B cell (primary cell): ENCODE measurements around the gene UPF3A. TPM values are rescaled to one million over a fixed set of nuclear protein-coding genes. Genes with fewer than 3 reads are reported as not detected.

Experiments used
- ATAC-seq: fragments of 200-7000 bp; cut with Tn5 transposase; one replicate; pipeline ENCODE4 v1.10.0; 2021; ENCODE audit warnings: low read depth, mild to moderate bottlenecking, moderate number of reproducible peaks, moderate library complexity
- CTCF ChIA-PET: fragments of 350-600 bp; sonication (Branson Sonifier 250); formaldehyde crosslinking; loops from one replicate; lab custom pipeline; 2021; ENCODE audit warnings: antibody characterized with exemption, inconsistent platforms; lab: Charles Lee
- POLR2A ChIA-PET: fragments of 350-600 bp; sonication (Branson Sonifier 250); formaldehyde crosslinking; loops from one replicate; lab custom pipeline; 2021; ENCODE audit warnings: antibody characterized with exemption; lab: Charles Lee
- DNase-seq: peaks from one replicate; pipeline ENCODE4 v3.0.0; 2013
- H2AFZ ChIP-seq: 2 replicates; pipeline ENCODE4 v1.6.1; 2012; ENCODE audit warnings: mild to moderate bottlenecking, low read depth, low read length; ENCODE audit not compliant: insufficient read depth, poor library complexity, severe bottlenecking
- H3K27ac ChIP-seq, 2 donors: 1 replicate in 1 of 2; 2 replicates in 1 of 2; pipeline ENCODE4 v1.5.1; 2012 to 2013; ENCODE audit warnings: low read length in 2 of 2, mild to moderate bottlenecking in 2 of 2, moderate library complexity in 1 of 2
- H3K27me3 ChIP-seq, 4 experiments: fragments of 200-600 bp in 1 of 4; sonication (generic) in 1 of 4; replicated peaks in 1 of 4; 1 replicate in 2 of 4; 2 replicates in 2 of 4; pipeline versions ENCODE4 v1.6.1 to v1.7.0; 2013 to 2016; ENCODE audit warnings: low read length in 3 of 4, mild to moderate bottlenecking in 2 of 4, mixed read lengths in 1 of 4, moderate library complexity in 1 of 4; ENCODE audit not compliant: insufficient read depth in 4 of 4, control insufficient read depth in 3 of 4; ENCODE audit errors: control extremely low read depth in 1 of 4
- H3K36me3 ChIP-seq, 2 experiments: replicated peaks in 1 of 2; 1 replicate in 1 of 2; 2 replicates in 1 of 2; pipeline versions ENCODE4 v1.6.1 to v1.7.1; 2013; ENCODE audit warnings: low read length in 1 of 2; ENCODE audit not compliant: insufficient read depth in 2 of 2, control insufficient read depth in 1 of 2; ENCODE audit errors: control extremely low read depth in 1 of 2, extremely low read depth in 1 of 2
- H3K4me1 ChIP-seq, 2 donors: fragments of 200-600 bp in 1 of 2; sonication (generic) in 1 of 2; 1 replicate in 1 of 2; 2 replicates in 1 of 2; pipeline versions ENCODE4 v1.5.1 to v1.6.1; 2013 to 2017; ENCODE audit warnings: low read length in 2 of 2; ENCODE audit not compliant: control insufficient read depth in 2 of 2, insufficient read depth in 2 of 2
- H3K4me2 ChIP-seq: replicated peaks from 2 replicates; pipeline ENCODE3; 2012; ENCODE audit warnings: mild to moderate bottlenecking, low read depth, low read length; ENCODE audit not compliant: poor library complexity, severe bottlenecking
- H3K4me3 ChIP-seq, 5 experiments: fragments of 200-600 bp in 1 of 5; sonication (generic) in 1 of 5; 1 replicate in 3 of 5; 2 replicates in 2 of 5; pipeline versions ENCODE4 v1.5.1 to v1.7.0; 2011 to 2016; ENCODE audit warnings: low read length in 4 of 5, mild to moderate bottlenecking in 4 of 5, low read depth in 2 of 5, control low read depth in 1 of 5, moderate library complexity in 1 of 5; ENCODE audit not compliant: insufficient read depth in 1 of 5; ENCODE audit errors: control extremely low read depth in 1 of 5, extremely low read depth in 1 of 5
- H3K79me2 ChIP-seq: fragments of 200-600 bp; sonication (generic); one replicate; pipeline ENCODE4 v1.6.0; 2016; ENCODE audit warnings: low read length; ENCODE audit not compliant: control insufficient read depth, insufficient read depth
- H3K9ac ChIP-seq: fragments of 200-600 bp; sonication (generic); 2 replicates; pipeline ENCODE4 v1.6.1; 2017; ENCODE audit warnings: mild to moderate bottlenecking, low read length, moderate library complexity
- H3K9me3 ChIP-seq, 3 donors: one replicate each; pipeline versions ENCODE4 v1.6.1 to v1.7.1; 2013; ENCODE audit warnings: low read length in 2 of 3; ENCODE audit not compliant: control insufficient read depth in 2 of 3, insufficient read depth in 1 of 3; ENCODE audit errors: control extremely low read depth in 1 of 3
- H4K20me1 ChIP-seq: 2 replicates; pipeline ENCODE4 v1.6.0; 2012; ENCODE audit warnings: mild to moderate bottlenecking, low read length; ENCODE audit not compliant: insufficient read depth, control insufficient read depth, poor library complexity, severe bottlenecking
- H3K27ac Mint-ChIP-seq: one replicate; pipeline ENCODE4 v1.8.0; 2021; ENCODE audit warnings: mixed read lengths
- H3K27me3 Mint-ChIP-seq: one replicate; pipeline ENCODE4 v1.8.0; 2021; ENCODE audit warnings: mixed read lengths
- H3K4me1 Mint-ChIP-seq: one replicate; pipeline ENCODE4 v1.8.0; 2021; ENCODE audit warnings: mixed read lengths
- H3K4me3 Mint-ChIP-seq: one replicate; pipeline ENCODE4 v1.8.0; 2021; ENCODE audit warnings: mixed read lengths
- H3K9me3 Mint-ChIP-seq: one replicate; pipeline ENCODE4 v1.8.0; 2022; ENCODE audit warnings: mixed read lengths; ENCODE audit not compliant: insufficient read depth
- CTCF ChIP-seq: fragments of 200-600 bp; IDR thresholded peaks from one replicate; pipeline ENCODE4 v1.8.0; 2022; ENCODE audit warnings: antibody characterized with exemption, mild to moderate bottlenecking
- EZH2 ChIP-seq: IDR thresholded peaks from 2 replicates; pipeline ENCODE4 v1.6.1; 2012; ENCODE audit warnings: borderline replicate concordance, low read depth, mild to moderate bottlenecking, moderate library complexity, low read length; ENCODE audit not compliant: insufficient read depth, poor library complexity, severe bottlenecking
- WGBS: methylation state at CpG from one replicate; pipeline ENCODE4 v1.1.5; 2013; ENCODE audit warnings: missing lambda C conversion rate; ENCODE audit not compliant: insufficient coverage; 5-methylcytosine and 5-hydroxymethylcytosine counted together
- intact Hi-C: fragments of 100-400 bp; cut with micrococcal nuclease; formaldehyde crosslinking; loops from one replicate; pipeline ENCODE4 v1.10.0; 2022
- polyA plus RNA-seq: library from polyadenylated mRNA; depleted of rRNA; stranded (reverse); fragments of >200 nt; gene quantifications from 2 replicates; pipeline ENCODE4 v1.2.3, GENCODE V29; 2012
- total RNA-seq, 2 donors: library from RNA; stranded (reverse); fragments of 120-200 nt in 1 of 2; gene quantifications; 1 replicate in 1 of 2; 2 replicates in 1 of 2; pipeline versions ENCODE4 v1.2.3 to v1.2.4, GENCODE V29; 2013 to 2022

The UPF3A gene
- total and polyA plus RNA-seq, 2 donors (not counting 1 experiment from before 2014, with no cell fraction given), result 72.9 to 109 TPM

- H4K20me1 ChIP-seq, result no peaks in the 10 kb centered on the region
- no peak for ATAC-seq
- POLR2A ChIA-PET, result interaction anchor here (0.6 kb wide), 1 partner anchor 57 kb away, joined by 3 read pairs; no protein-coding TSS in a partner anchor
- 0% methylated on average over 1 of the region's 1 CpG for WGBS
- no peak overlapping the region for H2AFZ ChIP-seq
- no peak overlapping the region for H3K4me2 ChIP-seq
- H3K9ac ChIP-seq, result no peak overlapping the region
- no peak for TF ChIP-seq CTCF
- TF ChIP-seq EZH2, result no peak
- intact Hi-C loops, result no loop called here
- H3K9me3 ChIP-seq, result no peaks in the 10 kb centered on the region
- DNase-seq, result peak; percentile 17
- H3K27ac ChIP-seq, result peak overlapping the region in 1 of 2 donors; percentile 38
- H3K79me2 ChIP-seq, result no peaks in the 10 kb centered on the region
- no peak overlapping the region for H3K4me3 ChIP-seq
- Mint-ChIP-seq H3K27ac (peak overlapping the region; percentile 34), H3K9me3 (no peaks in the 10 kb centered on the region), H3K4me3 (no peak overlapping the region), H3K27me3 (no peaks in the 10 kb centered on the region), H3K4me1 (peaks cover 27% of the 10 kb centered on the region)
- peaks cover 2 to 64% of the 10 kb centered on the region in 2 experiments for H3K36me3 ChIP-seq
- CTCF ChIA-PET, result interaction anchor here (1.2 kb wide), 1 partner anchor 30 kb away, joined by 5 read pairs; no protein-coding TSS in a partner anchor
- peaks cover 25 to 26% of the 10 kb centered on the region in 2 donors for H3K4me1 ChIP-seq
- no peaks in the 10 kb centered on the region for H3K27me3 ChIP-seq
Measured at GRCh38 chr13:114256547-114256946, 24.9 kb upstream of the UPF3A start.

- peaks cover 29 to 30% of the 10 kb centered on the region in 2 donors for H3K4me1 ChIP-seq
- no peaks in the 10 kb centered on the region for H3K79me2 ChIP-seq
- CTCF ChIA-PET, result interaction anchor here (1.2 kb wide), 1 partner anchor 31 kb away, joined by 5 read pairs; no protein-coding TSS in a partner anchor
- no peak overlapping the region for H3K9ac ChIP-seq
- no peak overlapping the region for H3K4me3 ChIP-seq
- peaks cover 30% of the 10 kb centered on the region for H3K4me1 Mint-ChIP-seq
- H3K27ac Mint-ChIP-seq, result no peak overlapping the region
- H3K27me3 ChIP-seq, result no peaks in the 10 kb centered on the region
- no peak for ATAC-seq
- no peaks in the 10 kb centered on the region for H4K20me1 ChIP-seq
- TF ChIP-seq CTCF, result no peak
- TF ChIP-seq EZH2, result no peak
- no peaks in the 10 kb centered on the region for H3K27me3 Mint-ChIP-seq
- H3K36me3 ChIP-seq, result peaks cover 2 to 61% of the 10 kb centered on the region in 2 experiments
- intact Hi-C loops, result no loop called here
- H3K9me3 ChIP-seq, result no peaks in the 10 kb centered on the region
- POLR2A ChIA-PET, result no interaction called here
- peak overlapping the region in 1 of 2 donors; percentile 38 for H3K27ac ChIP-seq
- no CpG with 5 or more reads among the region's 4 CpGs for WGBS
- no peak overlapping the region for H3K4me3 Mint-ChIP-seq
- no peak overlapping the region for H2AFZ ChIP-seq
- DNase-seq, result no peak
- no peak overlapping the region for H3K4me2 ChIP-seq
- no peaks in the 10 kb centered on the region for H3K9me3 Mint-ChIP-seq
Measured at GRCh38 chr13:114257014-114257413, 24.4 kb upstream of the UPF3A start.
